Mucosa of gallbladder (tissue), 1 donor: Measurements from ENCODE around the gene OR2S2. TPM values are rescaled to one million over a fixed set of nuclear protein-coding genes. Genes with fewer than 3 reads are reported as not detected.
"Not testable (repeated sequence)": the region's sequence is repeated elsewhere in the genome, so short reads cannot be mapped to it uniquely, and the experiment has no call there.

Source experiments
- DNase-seq: peaks from one replicate; pipeline ENCODE4 v3.0.0-alpha.2; 2020; ENCODE audit warnings: low spot score
- total RNA-seq: library from RNA; stranded (reverse); gene quantifications from one replicate; pipeline ENCODE4 v1.2.1, GENCODE V29; 2021
- donor health status: DM: no; HTN: no; CAD: no.

The OR2S2 gene
- total RNA-seq, 1 donor from 2014 or later, result not detected

- no peak for DNase-seq
Measured at GRCh38 chr9:35933550-35934067, 24.3 kb downstream of the OR2S2 start.

GRCh38 chr9:35932735-35933134, 25.2 kb downstream of the OR2S2 start:
- DNase-seq, result no peak

GRCh38 chr9:35930989-35931388, 27.0 kb downstream of the OR2S2 start:
- DNase-seq, result no peak

GRCh38 chr9:35930521-35930920, 27.4 kb downstream of the OR2S2 start:
- no peak for DNase-seq

GRCh38 chr9:35929453-35929718, 28.6 kb downstream of the OR2S2 start:
- no peak for DNase-seq

GRCh38 chr9:35928591-35929452, 29.1 kb downstream of the OR2S2 start:
- no peak for DNase-seq

- DNase-seq, result peak; percentile 62
Measured at GRCh38 chr9:35923927-35924763, 33.8 kb downstream of the OR2S2 start.

GRCh38 chr9:35923598-35923926, 34.4 kb downstream of the OR2S2 start:
- DNase-seq, result no peak

GRCh38 chr9:35920051-35920620, 37.8 kb downstream of the OR2S2 start:
- no peak for DNase-seq

- no peak for DNase-seq
Measured at GRCh38 chr9:35919212-35920008, 38.5 kb downstream of the OR2S2 start.

- no peak for DNase-seq
Measured at GRCh38 chr9:35918780-35919179, 39.2 kb downstream of the OR2S2 start.

- no peak for DNase-seq
Measured at GRCh38 chr9:35917261-35917660, 40.7 kb downstream of the OR2S2 start.

- DNase-seq, result no peak
Measured at GRCh38 chr9:35915681-35916294, 42.2 kb downstream of the OR2S2 start.

- DNase-seq, result peak; percentile 71
Measured at GRCh38 chr9:35914301-35914807, 43.6 kb downstream of the OR2S2 start.

GRCh38 chr9:35913429-35913828, 44.5 kb downstream of the OR2S2 start:
- DNase-seq, result not testable (repeated sequence)

- no peak for DNase-seq
Measured at GRCh38 chr9:35912791-35913400, 45.1 kb downstream of the OR2S2 start.

- no peak for DNase-seq
Measured at GRCh38 chr9:35911690-35912089, 46.3 kb downstream of the OR2S2 start.

- DNase-seq, result peak; percentile 62
Measured at GRCh38 chr9:35910613-35911359, 47.2 kb downstream of the OR2S2 start.

GRCh38 chr9:35909687-35910612, 48.0 kb downstream of the OR2S2 start:
- DNase-seq, result no peak
